Measurements from ENCODE around the gene MMP14. TPM values are rescaled to one million over a fixed set of nuclear protein-coding genes. Genes with fewer than 3 reads are reported as not detected.
A peak's percentile ranks its signal among the peaks of the same experiment; 100 is the strongest.
"Not testable (repeated sequence)": the region's sequence is repeated elsewhere in the genome, so short reads cannot be mapped to it uniquely, and the experiment has no call there.

MMP14 gene
- total and polyA plus RNA-seq, 2 of the 13 experiments (the other 11 are each of a cell fraction or from before 2014, with no cell fraction given), result 5.2 to 9.8 TPM

DNA sequence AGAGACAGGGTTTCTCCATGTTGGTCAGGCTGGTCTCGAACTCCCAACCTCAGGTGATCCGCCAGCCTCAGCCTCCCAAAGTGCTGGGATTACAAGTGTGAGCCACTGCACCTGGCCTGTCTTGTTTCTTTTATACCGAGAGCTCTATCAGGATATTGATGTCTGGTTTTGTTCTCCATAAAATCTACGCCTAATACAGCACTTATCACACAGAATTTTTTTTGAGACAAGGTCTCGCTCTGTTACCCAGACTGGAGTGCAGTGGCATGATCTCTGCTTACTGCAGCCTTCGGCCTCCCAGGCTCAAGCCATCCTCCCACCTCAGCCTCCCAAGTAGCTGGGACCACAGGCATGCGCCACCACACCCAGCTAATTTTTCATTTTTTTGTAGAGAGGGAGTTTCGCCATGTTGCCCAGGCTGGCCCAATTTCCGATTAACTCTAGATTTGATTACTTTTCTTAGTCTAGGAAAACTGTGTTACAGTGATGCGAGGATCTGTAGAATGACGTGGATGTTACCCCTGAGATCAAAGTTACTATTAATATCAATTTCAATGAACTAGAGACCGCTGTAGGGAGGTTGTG lies 7.2 kb upstream of the MMP14 start (continued):
- TF ChIP-seq, protein P1, sequence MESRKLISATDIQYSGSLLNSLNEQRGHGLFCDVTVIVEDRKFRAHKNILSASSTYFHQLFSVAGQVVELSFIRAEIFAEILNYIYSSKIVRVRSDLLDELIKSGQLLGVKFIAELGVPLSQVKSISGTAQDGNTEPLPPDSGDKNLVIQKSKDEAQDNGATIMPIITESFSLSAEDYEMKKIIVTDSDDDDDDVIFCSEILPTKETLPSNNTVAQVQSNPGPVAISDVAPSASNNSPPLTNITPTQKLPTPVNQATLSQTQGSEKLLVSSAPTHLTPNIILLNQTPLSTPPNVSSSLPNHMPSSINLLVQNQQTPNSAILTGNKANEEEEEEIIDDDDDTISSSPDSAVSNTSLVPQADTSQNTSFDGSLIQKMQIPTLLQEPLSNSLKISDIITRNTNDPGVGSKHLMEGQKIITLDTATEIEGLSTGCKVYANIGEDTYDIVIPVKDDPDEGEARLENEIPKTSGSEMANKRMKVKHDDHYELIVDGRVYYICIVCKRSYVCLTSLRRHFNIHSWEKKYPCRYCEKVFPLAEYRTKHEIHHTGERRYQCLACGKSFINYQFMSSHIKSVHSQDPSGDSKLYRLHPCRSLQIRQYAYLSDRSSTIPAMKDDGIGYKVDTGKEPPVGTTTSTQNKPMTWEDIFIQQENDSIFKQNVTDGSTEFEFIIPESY (CRISPR knock-in tag; IDR thresholded peaks at IDR 0.05), result peak; percentile 16; the same call in 1 of the 2 replicates
- TF ChIP-seq ZFAT (CRISPR knock-in tag; conservative IDR thresholded peaks at IDR 0.05), result 0 out of 2 replicates have a peak, but pooled peaks have one; percentile 59
- TF ChIP-seq, protein P2, sequence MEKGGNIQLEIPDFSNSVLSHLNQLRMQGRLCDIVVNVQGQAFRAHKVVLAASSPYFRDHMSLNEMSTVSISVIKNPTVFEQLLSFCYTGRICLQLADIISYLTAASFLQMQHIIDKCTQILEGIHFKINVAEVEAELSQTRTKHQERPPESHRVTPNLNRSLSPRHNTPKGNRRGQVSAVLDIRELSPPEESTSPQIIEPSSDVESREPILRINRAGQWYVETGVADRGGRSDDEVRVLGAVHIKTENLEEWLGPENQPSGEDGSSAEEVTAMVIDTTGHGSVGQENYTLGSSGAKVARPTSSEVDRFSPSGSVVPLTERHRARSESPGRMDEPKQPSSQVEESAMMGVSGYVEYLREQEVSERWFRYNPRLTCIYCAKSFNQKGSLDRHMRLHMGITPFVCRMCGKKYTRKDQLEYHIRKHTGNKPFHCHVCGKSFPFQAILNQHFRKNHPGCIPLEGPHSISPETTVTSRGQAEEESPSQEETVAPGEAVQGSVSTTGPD (CRISPR knock-in tag; IDR thresholded peaks at IDR 0.05), result 0 out of 2 replicates have a peak, but pooled peaks have one; percentile 14
- TF ChIP-seq, protein P3, sequence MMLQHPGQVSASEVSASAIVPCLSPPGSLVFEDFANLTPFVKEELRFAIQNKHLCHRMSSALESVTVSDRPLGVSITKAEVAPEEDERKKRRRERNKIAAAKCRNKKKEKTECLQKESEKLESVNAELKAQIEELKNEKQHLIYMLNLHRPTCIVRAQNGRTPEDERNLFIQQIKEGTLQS (CRISPR knock-in tag; IDR thresholded peaks at IDR 0.05), result 0 out of 2 replicates have a peak, but pooled peaks have one; percentile 14
- 0 out of 2 replicates have a peak, but pooled peaks have one; percentile 6 for TF ChIP-seq ZNF615 (CRISPR knock-in tag; IDR thresholded peaks at IDR 0.05; ENCODE audit: borderline replicate concordance)
- TF ChIP-seq, protein P4, sequence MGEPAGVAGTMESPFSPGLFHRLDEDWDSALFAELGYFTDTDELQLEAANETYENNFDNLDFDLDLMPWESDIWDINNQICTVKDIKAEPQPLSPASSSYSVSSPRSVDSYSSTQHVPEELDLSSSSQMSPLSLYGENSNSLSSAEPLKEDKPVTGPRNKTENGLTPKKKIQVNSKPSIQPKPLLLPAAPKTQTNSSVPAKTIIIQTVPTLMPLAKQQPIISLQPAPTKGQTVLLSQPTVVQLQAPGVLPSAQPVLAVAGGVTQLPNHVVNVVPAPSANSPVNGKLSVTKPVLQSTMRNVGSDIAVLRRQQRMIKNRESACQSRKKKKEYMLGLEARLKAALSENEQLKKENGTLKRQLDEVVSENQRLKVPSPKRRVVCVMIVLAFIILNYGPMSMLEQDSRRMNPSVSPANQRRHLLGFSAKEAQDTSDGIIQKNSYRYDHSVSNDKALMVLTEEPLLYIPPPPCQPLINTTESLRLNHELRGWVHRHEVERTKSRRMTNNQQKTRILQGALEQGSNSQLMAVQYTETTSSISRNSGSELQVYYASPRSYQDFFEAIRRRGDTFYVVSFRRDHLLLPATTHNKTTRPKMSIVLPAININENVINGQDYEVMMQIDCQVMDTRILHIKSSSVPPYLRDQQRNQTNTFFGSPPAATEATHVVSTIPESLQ (CRISPR knock-in tag; conservative IDR thresholded peaks at IDR 0.05), result 0 out of 2 replicates have a peak, but pooled peaks have one; percentile 13
- not testable (repeated sequence) for TF ChIP-seq NONO (IDR thresholded peaks at IDR 0.05)
- TF ChIP-seq NONO (CRISPR knock-in tag; conservative IDR thresholded peaks at IDR 0.05), result peak; percentile 79; the same call in 1 of the 2 replicates
- peak; percentile 87 for TF ChIP-seq SMAD9 (CRISPR knock-in tag; IDR thresholded peaks at IDR 0.05)
- TF ChIP-seq, protein P5, sequence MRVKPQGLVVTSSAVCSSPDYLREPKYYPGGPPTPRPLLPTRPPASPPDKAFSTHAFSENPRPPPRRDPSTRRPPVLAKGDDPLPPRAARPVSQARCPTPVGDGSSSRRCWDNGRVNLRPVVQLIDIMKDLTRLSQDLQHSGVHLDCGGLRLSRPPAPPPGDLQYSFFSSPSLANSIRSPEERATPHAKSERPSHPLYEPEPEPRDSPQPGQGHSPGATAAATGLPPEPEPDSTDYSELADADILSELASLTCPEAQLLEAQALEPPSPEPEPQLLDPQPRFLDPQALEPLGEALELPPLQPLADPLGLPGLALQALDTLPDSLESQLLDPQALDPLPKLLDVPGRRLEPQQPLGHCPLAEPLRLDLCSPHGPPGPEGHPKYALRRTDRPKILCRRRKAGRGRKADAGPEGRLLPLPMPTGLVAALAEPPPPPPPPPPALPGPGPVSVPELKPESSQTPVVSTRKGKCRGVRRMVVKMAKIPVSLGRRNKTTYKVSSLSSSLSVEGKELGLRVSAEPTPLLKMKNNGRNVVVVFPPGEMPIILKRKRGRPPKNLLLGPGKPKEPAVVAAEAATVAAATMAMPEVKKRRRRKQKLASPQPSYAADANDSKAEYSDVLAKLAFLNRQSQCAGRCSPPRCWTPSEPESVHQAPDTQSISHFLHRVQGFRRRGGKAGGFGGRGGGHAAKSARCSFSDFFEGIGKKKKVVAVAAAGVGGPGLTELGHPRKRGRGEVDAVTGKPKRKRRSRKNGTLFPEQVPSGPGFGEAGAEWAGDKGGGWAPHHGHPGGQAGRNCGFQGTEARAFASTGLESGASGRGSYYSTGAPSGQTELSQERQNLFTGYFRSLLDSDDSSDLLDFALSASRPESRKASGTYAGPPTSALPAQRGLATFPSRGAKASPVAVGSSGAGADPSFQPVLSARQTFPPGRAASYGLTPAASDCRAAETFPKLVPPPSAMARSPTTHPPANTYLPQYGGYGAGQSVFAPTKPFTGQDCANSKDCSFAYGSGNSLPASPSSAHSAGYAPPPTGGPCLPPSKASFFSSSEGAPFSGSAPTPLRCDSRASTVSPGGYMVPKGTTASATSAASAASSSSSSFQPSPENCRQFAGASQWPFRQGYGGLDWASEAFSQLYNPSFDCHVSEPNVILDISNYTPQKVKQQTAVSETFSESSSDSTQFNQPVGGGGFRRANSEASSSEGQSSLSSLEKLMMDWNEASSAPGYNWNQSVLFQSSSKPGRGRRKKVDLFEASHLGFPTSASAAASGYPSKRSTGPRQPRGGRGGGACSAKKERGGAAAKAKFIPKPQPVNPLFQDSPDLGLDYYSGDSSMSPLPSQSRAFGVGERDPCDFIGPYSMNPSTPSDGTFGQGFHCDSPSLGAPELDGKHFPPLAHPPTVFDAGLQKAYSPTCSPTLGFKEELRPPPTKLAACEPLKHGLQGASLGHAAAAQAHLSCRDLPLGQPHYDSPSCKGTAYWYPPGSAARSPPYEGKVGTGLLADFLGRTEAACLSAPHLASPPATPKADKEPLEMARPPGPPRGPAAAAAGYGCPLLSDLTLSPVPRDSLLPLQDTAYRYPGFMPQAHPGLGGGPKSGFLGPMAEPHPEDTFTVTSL (CRISPR knock-in tag; IDR thresholded peaks at IDR 0.05; ENCODE audit: borderline replicate concordance), result 0 out of 2 replicates have a peak, but pooled peaks have one; percentile 48
- TF ChIP-seq PPARG (CRISPR knock-in tag; conservative IDR thresholded peaks at IDR 0.05), result 0 out of 2 replicates have a peak, but pooled peaks have one; percentile 6
- TF ChIP-seq NFKB2 (CRISPR knock-in tag; IDR thresholded peaks at IDR 0.05; ENCODE audit: borderline replicate concordance), result 0 out of 2 replicates have a peak, but pooled peaks have one; percentile 36
- TF ChIP-seq HMG20A (CRISPR knock-in tag; IDR thresholded peaks at IDR 0.05; ENCODE audit: borderline replicate concordance), result 0 out of 2 replicates have a peak, but pooled peaks have one; percentile 23
- TF ChIP-seq, protein P6, sequence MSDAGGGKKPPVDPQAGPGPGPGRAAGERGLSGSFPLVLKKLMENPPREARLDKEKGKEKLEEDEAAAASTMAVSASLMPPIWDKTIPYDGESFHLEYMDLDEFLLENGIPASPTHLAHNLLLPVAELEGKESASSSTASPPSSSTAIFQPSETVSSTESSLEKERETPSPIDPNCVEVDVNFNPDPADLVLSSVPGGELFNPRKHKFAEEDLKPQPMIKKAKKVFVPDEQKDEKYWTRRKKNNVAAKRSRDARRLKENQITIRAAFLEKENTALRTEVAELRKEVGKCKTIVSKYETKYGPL (CRISPR knock-in tag; IDR thresholded peaks at IDR 0.05), result peak; percentile 55; the same call in 1 of the 2 replicates
- peak; percentile 55; the same call in 1 of the 2 replicates for TF ChIP-seq ZBTB38 (CRISPR knock-in tag; IDR thresholded peaks at IDR 0.05)
- TF ChIP-seq SNAPC2 (CRISPR knock-in tag; IDR thresholded peaks at IDR 0.05), result 0 out of 2 replicates have a peak, but pooled peaks have one; percentile 2
